Adrenal gland (tissue), 12 donors: ENCODE measurements around the gene LMBR1L. TPM values are rescaled to one million over a fixed set of nuclear protein-coding genes. Genes with fewer than 3 reads are reported as not detected.

Experiments
- DNase-seq, 7 donors: peaks; one replicate each; pipeline ENCODE4 v3.0.0-alpha.2; 2019 to 2020
- H3K27ac ChIP-seq, 5 donors: fragments of 200-600 bp; sonication (generic) in 4 of 5; 1 replicate in 3 of 5; 2 replicates in 2 of 5; pipeline versions ENCODE4 v1.5.1 to v1.8.0; 2016 to 2020; ENCODE audit warnings: mild to moderate bottlenecking in 1 of 5
- H3K27me3 ChIP-seq: fragments of 200-600 bp; 2 replicates; pipeline ENCODE4 v1.8.0; 2021
- H3K36me3 ChIP-seq, 2 donors: fragments of 200-600 bp; replicated peaks in 1 of 2; 1 replicate in 1 of 2; 2 replicates in 1 of 2; pipeline versions ENCODE4 v1.5.1 to v1.8.0; 2018 to 2022
- H3K4me1 ChIP-seq, 2 donors: fragments of 200-600 bp; replicated peaks in 1 of 2; 1 replicate in 1 of 2; 2 replicates in 1 of 2; pipeline versions ENCODE4 v1.5.1 to v1.8.0; 2018 to 2021
- H3K4me3 ChIP-seq, 4 donors: fragments of 200-600 bp; sonication (generic) in 3 of 4; one replicate each; pipeline ENCODE4 v1.5.1; 2016 to 2018
- H3K9me3 ChIP-seq, 3 donors: fragments of 200-600 bp; sonication (generic) in 1 of 3; replicated peaks in 1 of 3; 1 replicate in 2 of 3; 2 replicates in 1 of 3; pipeline versions ENCODE4 v1.5.1 to v1.8.0; 2016 to 2021
- CTCF ChIP-seq, 6 experiments: fragments of 450-650 bp in 4 of 6; fragments of 200-600 bp in 2 of 6; sonication (generic) in 1 of 6; IDR thresholded peaks; 1 replicate in 5 of 6; 2 replicates in 1 of 6; pipeline versions ENCODE4 v1.5.1 to v1.8.0; 2016 to 2021; ENCODE audit warnings: antibody characterized with exemption in 6 of 6, mild to moderate bottlenecking in 2 of 6, moderate library complexity in 1 of 6
- POLR2A ChIP-seq, 2 donors: fragments of 450-650 bp; IDR thresholded peaks; one replicate each; pipeline ENCODE4 v1.6.1; 2017; ENCODE audit warnings: antibody characterized with exemption in 2 of 2, mild to moderate bottlenecking in 2 of 2, moderate library complexity in 1 of 2
- WGBS, 4 donors: extraction: QIAGEN DNeasy Blood & Tissue Kit in 2 of 4; methylation state at CpG; one replicate each; pipeline versions ENCODE4 v1.1.5 to v1.1.7; 2013 to 2017; 5-methylcytosine and 5-hydroxymethylcytosine counted together
- intact Hi-C, 2 donors: fragments of 100-400 bp; cut with DNase I; formaldehyde crosslinking; loops; one replicate each; pipeline versions ENCODE4 v1.14.1 to v1.15.0; 2022 to 2023
- polyA plus RNA-seq, 3 donors: library from polyadenylated mRNA; stranded (reverse); fragments of 200-250 nt in 2 of 3; fragments of 350-450 nt in 1 of 3; fragmentation: Illumina TruSeq in 1 of 3; extraction: RNeasy Lipid Tissue Mini Kit (QIAGEN cat#74804) in 1 of 3; gene quantifications; one replicate each; pipeline ENCODE4 v1.2.3, GENCODE V29; 2013 to 2014
- small RNA-seq, 2 donors: library from RNA; depleted of rRNA; stranded (forward); fragments of <200 nt; gene quantifications; one replicate each; pipeline ENCODE3, GENCODE V24; 2016
- total RNA-seq, 9 donors: library from RNA; depleted of rRNA in 4 of 9; stranded (reverse); fragments of >200 nt in 4 of 9; fragments of 120-200 nt in 1 of 9; fragmentation: NEBNext Ultra II Directional in 1 of 9; extraction: Animal tissue kit (Norgen Biotek cat#: 25700) in 1 of 9; gene quantifications; one replicate each; pipeline versions ENCODE4 v1.1.0 to v1.2.4, GENCODE V29; 2013 to 2023
- donor health status: healthy with polysubstance abuse.
- donor health status: Bipolar disorder and iron deficiency.
- donor health status: DM: yes; HTN: yes; CAD: no.
- donor health status: DM: no; HTN: no; CAD: no.
- donor health status: DM: no; HTN: no; CAD: no.
- donor health status: DM: yes; HTN: yes; CAD: no.

Gene LMBR1L
- total and polyA plus RNA-seq, 12 donors: 20.6 to 136 (median 77.5) TPM

GRCh38 chr12:49048953-49049352, 61.7 kb downstream of the LMBR1L start:
- intact Hi-C loops: no loop called here
- Histone ChIP-seq H3K36me3 (peaks cover 0 to 98% of the 10 kb centered on the region in 2 donors), H3K9me3 (no peaks in the 10 kb centered on the region), H3K27ac (no peak overlapping the region), H3K27me3 (no peaks in the 10 kb centered on the region), H3K4me3 (no peak overlapping the region), H3K4me1 (no peaks in the 10 kb centered on the region)
- no peak for DNase-seq
- WGBS, 4 donors: 80 to 88% (median 84%) methylated on average over 10 of the region's 10 CpGs
- TF ChIP-seq CTCF (IDR thresholded peaks at IDR 0.05) (no peak), POLR2A (IDR thresholded peaks at IDR 0.05) (no peak)

Small RNA genes within 50 kb of the gene (small RNA-seq; reads per million reads assigned to genes)
- gene RF00019: 0 reads per million in 2 donors

Other genes starting within 250 kb of the LMBR1L start
- gene RND1, start 245.0 kb downstream of the LMBR1L start, total RNA-seq: under 1 TPM in 4 of 9 donors, not detected in 5; 0.22 to 0.50 (median 0.43) TPM
- gene RND1, start 245.0 kb downstream of the LMBR1L start, polyA plus RNA-seq: 1 to 10 TPM in 1 of 3 donors, under 1 TPM in 2; 0.20 to 2.9 (median 0.72) TPM
- 10 to 100 TPM in 7 of 9 donors, 1 to 10 TPM in 2; 4.1 to 49.7 (median 16.2) TPM for gene FKBP11, start 185.4 kb downstream of the LMBR1L start, total RNA-seq
- gene FKBP11, start 185.4 kb downstream of the LMBR1L start, polyA plus RNA-seq: 100 to 1,000 TPM in 1 of 3 donors, 10 to 100 TPM in 2; 52.9 to 118 (median 64.4) TPM
- 100 to 1,000 TPM in 5 of 9 donors, 10 to 100 TPM in 4; 73.1 to 237 (median 118) TPM for gene ARF3, start 153.4 kb downstream of the LMBR1L start, total RNA-seq
- 100 to 1,000 TPM in 1 of 3 donors, 10 to 100 TPM in 2; 55.2 to 172 (median 62.5) TPM for gene ARF3, start 153.4 kb downstream of the LMBR1L start, polyA plus RNA-seq
- gene WNT10B, start 139.1 kb downstream of the LMBR1L start, total RNA-seq: under 1 TPM in 4 of 9 donors, not detected in 5; 0.11 to 0.40 (median 0.17) TPM
- gene WNT10B, start 139.1 kb downstream of the LMBR1L start, polyA plus RNA-seq: under 1 TPM in 2 of 3 donors, not detected in 1; 0.84 to 0.88 TPM
- not detected for gene WNT1, start 132.5 kb downstream of the LMBR1L start, total RNA-seq
- not detected for gene WNT1, start 132.5 kb downstream of the LMBR1L start, polyA plus RNA-seq
- 1 to 10 TPM in 1 of 9 donors, under 1 TPM in 7, not detected in 1; 0.08 to 2.2 (median 0.54) TPM for gene DDN, start 111.5 kb downstream of the LMBR1L start, total RNA-seq
- gene DDN, start 111.5 kb downstream of the LMBR1L start, polyA plus RNA-seq: under 1 TPM; 0.08 to 0.17 (median 0.15) TPM
- 10 to 100 TPM; 70.1 to 89.6 (median 82.4) TPM for gene PRKAG1, start 92.1 kb downstream of the LMBR1L start, total RNA-seq
- 100 to 1,000 TPM in 1 of 3 donors, 10 to 100 TPM in 2; 60.1 to 141 (median 71.6) TPM for gene PRKAG1, start 92.1 kb downstream of the LMBR1L start, polyA plus RNA-seq
- 10 to 100 TPM; 21.2 to 80.9 (median 56.4) TPM for gene KMT2D, start 50.1 kb downstream of the LMBR1L start, total RNA-seq
- 100 to 1,000 TPM in 1 of 3 donors, 10 to 100 TPM in 2; 25.6 to 140 (median 31.4) TPM for gene KMT2D, start 50.1 kb downstream of the LMBR1L start, polyA plus RNA-seq
- gene RHEBL1, start 40.9 kb downstream of the LMBR1L start, total RNA-seq: 1 to 10 TPM in 1 of 9 donors, under 1 TPM in 4, not detected in 4; 0.28 to 1.8 (median 0.36) TPM
- under 1 TPM; 0.26 to 0.71 (median 0.32) TPM for gene RHEBL1, start 40.9 kb downstream of the LMBR1L start, polyA plus RNA-seq
- 1 to 10 TPM in 2 of 9 donors, under 1 TPM in 7; 0.18 to 5.9 (median 0.51) TPM for gene DHH, start 16.0 kb downstream of the LMBR1L start, total RNA-seq
- under 1 TPM; 0.13 to 0.84 (median 0.16) TPM for gene DHH, start 16.0 kb downstream of the LMBR1L start, polyA plus RNA-seq
- gene TUBA1B, start 20.5 kb upstream of the LMBR1L start, total RNA-seq: 100 to 1,000 TPM; 174 to 705 (median 415) TPM
- 100 to 1,000 TPM; 190 to 830 (median 244) TPM for gene TUBA1B, start 20.5 kb upstream of the LMBR1L start, polyA plus RNA-seq
- gene TUBA1A, start 78.2 kb upstream of the LMBR1L start, total RNA-seq: 100 to 1,000 TPM in 7 of 9 donors, 10 to 100 TPM in 2; 59.1 to 315 (median 145) TPM
- gene TUBA1A, start 78.2 kb upstream of the LMBR1L start, polyA plus RNA-seq: 100 to 1,000 TPM in 1 of 3 donors, 10 to 100 TPM in 2; 64.7 to 235 (median 81.1) TPM
- gene TUBA1C, start 154.2 kb upstream of the LMBR1L start, total RNA-seq: 100 to 1,000 TPM in 5 of 9 donors, 10 to 100 TPM in 4; 30.1 to 158 (median 107) TPM
- 100 to 1,000 TPM in 1 of 3 donors, 10 to 100 TPM in 2; 43.7 to 292 (median 79.6) TPM for gene TUBA1C, start 154.2 kb upstream of the LMBR1L start, polyA plus RNA-seq
- 10 to 100 TPM in 1 of 9 donors, 1 to 10 TPM in 3, under 1 TPM in 2, not detected in 3; 0.16 to 16.5 (median 3.5) TPM for gene PRPH, start 184.3 kb upstream of the LMBR1L start, total RNA-seq
- 10 to 100 TPM in 1 of 3 donors, 1 to 10 TPM in 2; 5.9 to 27.8 (median 9.6) TPM for gene PRPH, start 184.3 kb upstream of the LMBR1L start, polyA plus RNA-seq
- 1 to 10 TPM in 7 of 9 donors, under 1 TPM in 1, not detected in 1; 0.53 to 9.5 (median 1.9) TPM for gene TROAP, start 212.4 kb upstream of the LMBR1L start, total RNA-seq
- 1 to 10 TPM; 1.1 to 1.8 (median 1.1) TPM for gene TROAP, start 212.4 kb upstream of the LMBR1L start, polyA plus RNA-seq
- under 1 TPM in 2 of 9 donors, not detected in 7; 0.14 to 0.20 TPM for gene C1QL4, start 226.3 kb upstream of the LMBR1L start, total RNA-seq
- not detected for gene C1QL4, start 226.3 kb upstream of the LMBR1L start, polyA plus RNA-seq
- 1 to 10 TPM in 2 of 9 donors, under 1 TPM in 7; 0.55 to 2.9 (median 0.74) TPM for gene DNAJC22, start 236.0 kb upstream of the LMBR1L start, total RNA-seq
- gene DNAJC22, start 236.0 kb upstream of the LMBR1L start, polyA plus RNA-seq: under 1 TPM; 0.40 to 0.51 (median 0.48) TPM